C4-2B (cell line): ENCODE results near the gene TGFBI.

Source experiments
- H3K27ac ChIP-seq: fragments of 450-650 bp; 2 replicates; pipeline ENCODE4 v1.5.1; 2017
- ZFX ChIP-seq: fragments of 450-650 bp; IDR thresholded peaks from 2 replicates; pipeline ENCODE4 v1.6.1; 2017
- TF ChIP-seq, protein P1 (sequence below): fragments of 450-650 bp; conservative IDR thresholded peaks from 2 replicates; pipeline ENCODE4 v1.5.1; 2017; ENCODE audit warnings: mild to moderate bottlenecking

Gene TGFBI

GRCh38 chr5:135996611-135997010 is 32.2 kb upstream of the TGFBI start:
- no peak for TF ChIP-seq ZFX
- TF ChIP-seq, protein P1, sequence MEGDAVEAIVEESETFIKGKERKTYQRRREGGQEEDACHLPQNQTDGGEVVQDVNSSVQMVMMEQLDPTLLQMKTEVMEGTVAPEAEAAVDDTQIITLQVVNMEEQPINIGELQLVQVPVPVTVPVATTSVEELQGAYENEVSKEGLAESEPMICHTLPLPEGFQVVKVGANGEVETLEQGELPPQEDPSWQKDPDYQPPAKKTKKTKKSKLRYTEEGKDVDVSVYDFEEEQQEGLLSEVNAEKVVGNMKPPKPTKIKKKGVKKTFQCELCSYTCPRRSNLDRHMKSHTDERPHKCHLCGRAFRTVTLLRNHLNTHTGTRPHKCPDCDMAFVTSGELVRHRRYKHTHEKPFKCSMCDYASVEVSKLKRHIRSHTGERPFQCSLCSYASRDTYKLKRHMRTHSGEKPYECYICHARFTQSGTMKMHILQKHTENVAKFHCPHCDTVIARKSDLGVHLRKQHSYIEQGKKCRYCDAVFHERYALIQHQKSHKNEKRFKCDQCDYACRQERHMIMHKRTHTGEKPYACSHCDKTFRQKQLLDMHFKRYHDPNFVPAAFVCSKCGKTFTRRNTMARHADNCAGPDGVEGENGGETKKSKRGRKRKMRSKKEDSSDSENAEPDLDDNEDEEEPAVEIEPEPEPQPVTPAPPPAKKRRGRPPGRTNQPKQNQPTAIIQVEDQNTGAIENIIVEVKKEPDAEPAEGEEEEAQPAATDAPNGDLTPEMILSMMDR, result no peak
- no peak overlapping the region for H3K27ac ChIP-seq

GRCh38 chr5:135997673-135998335 is 31.0 kb upstream of the TGFBI start:
- TF ChIP-seq ZFX, result no peak
- TF ChIP-seq, protein P1, result no peak
- H3K27ac ChIP-seq, result no peak overlapping the region

GRCh38 chr5:135998889-135999288 is 29.9 kb upstream of the TGFBI start:
- TF ChIP-seq, protein P1, result no peak
- no peak for TF ChIP-seq ZFX

DNA sequence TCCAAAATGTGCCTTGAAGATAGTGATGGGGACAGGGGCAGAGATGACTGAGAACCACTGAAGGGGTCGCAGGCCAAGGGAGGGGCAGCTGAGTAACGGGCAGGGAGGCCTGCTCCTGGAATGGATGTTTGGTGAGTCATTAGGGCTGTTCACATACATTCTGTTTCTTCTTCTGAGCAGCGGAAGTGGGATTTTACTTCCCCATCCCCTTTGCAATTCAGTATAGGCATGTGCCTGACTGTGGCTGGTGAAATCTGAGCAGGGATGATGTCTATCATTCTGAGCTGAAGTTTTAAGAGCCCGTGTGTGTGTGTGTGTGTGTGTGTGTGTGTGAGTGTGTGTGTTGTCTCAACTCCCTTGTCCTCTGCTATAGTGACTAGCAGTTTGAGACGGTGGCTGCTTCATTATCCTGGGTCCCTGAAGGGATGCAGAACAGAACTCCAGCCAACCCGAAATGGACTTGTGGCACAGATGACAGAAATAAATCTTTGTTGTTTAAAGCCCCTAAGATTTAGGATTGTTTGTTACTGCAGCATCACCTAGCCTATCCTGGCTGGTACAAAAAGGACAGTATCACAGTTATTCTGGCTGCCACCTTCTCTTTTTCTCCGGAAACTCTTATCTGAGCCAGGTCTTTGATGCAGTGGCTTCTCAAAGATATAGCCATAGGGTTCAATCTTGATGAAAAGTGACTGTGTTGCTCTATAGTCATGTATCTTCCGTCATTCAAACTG is 29.2 kb upstream of the TGFBI start:
- TF ChIP-seq ZFX, result no peak
- TF ChIP-seq, protein P1, result no peak
- no peak overlapping the region for H3K27ac ChIP-seq

More at GRCh38 chr5:135998889-135999288, 29.9 kb upstream of the TGFBI start:
- H3K27ac ChIP-seq, result no peak overlapping the region

DNA sequence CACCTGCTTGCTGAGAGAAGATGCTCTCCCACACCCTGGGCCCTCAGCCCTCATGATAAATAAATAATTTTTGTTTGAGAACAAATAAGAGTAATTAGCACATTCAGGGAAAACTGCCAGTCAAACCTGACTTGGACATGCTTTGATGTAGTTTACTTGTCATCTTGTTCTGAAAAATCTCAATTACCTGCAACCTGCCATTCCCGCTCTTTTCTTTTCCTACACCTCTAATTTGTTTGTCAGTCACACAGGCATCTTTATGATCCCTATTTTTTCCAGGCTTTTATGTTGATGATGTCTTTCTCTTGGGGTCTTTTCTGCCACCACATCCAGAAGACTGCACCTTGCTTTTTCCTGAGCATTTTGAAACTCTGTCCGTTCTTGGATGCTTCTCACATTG is 28.6 kb upstream of the TGFBI start:
- no peak overlapping the region for H3K27ac ChIP-seq
- TF ChIP-seq, protein P1, result no peak
- no peak for TF ChIP-seq ZFX

DNA sequence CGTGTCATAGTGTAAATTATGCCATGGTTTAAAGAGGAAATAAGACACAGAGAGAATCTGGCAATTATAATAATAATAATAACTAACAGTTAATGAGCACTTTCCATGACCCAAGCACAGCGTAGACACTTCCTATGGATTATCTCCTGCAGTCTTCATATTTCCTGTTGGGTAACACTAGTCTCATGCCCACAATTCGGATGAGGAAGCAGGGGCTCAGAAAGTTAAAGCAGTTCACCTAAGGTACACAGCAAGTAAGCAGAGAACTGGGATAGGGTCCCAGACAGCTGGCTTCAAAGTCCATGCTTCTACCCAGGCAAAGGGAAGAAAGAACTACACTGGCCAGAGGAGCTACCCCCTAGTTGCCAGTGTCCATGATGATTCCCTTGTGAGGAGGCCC is 27.9 kb upstream of the TGFBI start:
- TF ChIP-seq, protein P1, result no peak
- H3K27ac ChIP-seq, result no peak overlapping the region

GRCh38 chr5:136001466-136001981 is 27.3 kb upstream of the TGFBI start:
- TF ChIP-seq ZFX, result no peak
- TF ChIP-seq, protein P1, result no peak
- no peak overlapping the region for H3K27ac ChIP-seq
